Neural progenitor cell (in vitro differentiated cells): Measurements from ENCODE around the gene ARHGAP8. TPM values are rescaled to one million over a fixed set of nuclear protein-coding genes. Genes with fewer than 3 reads are reported as not detected.

Experiments
- DNase-seq: peaks from one replicate; pipeline ENCODE4 v3.0.0-alpha.2; 2016; ENCODE audit warnings: low spot score
- H2AFZ ChIP-seq: fragments of 200-600 bp; sonication (generic); replicated peaks from 2 replicates; pipeline ENCODE4 v1.6.1; 2016; ENCODE audit warnings: antibody characterized with exemption
- H3F3A ChIP-seq: fragments of 200-600 bp; sonication (generic); 2 replicates; pipeline ENCODE4 v1.6.1; 2016; ENCODE audit warnings: antibody characterized with exemption, low read depth
- H3K27ac ChIP-seq: fragments of 200-600 bp; sonication (generic); 2 replicates; pipeline ENCODE4 v1.5.1; 2016; ENCODE audit warnings: mild to moderate bottlenecking
- H3K27me3 ChIP-seq: fragments of 200-600 bp; sonication (generic); 2 replicates; pipeline ENCODE4 v1.6.1; 2016; ENCODE audit warnings: mild to moderate bottlenecking, moderate library complexity
- H3K36me3 ChIP-seq: fragments of 200-600 bp; sonication (generic); 2 replicates; pipeline ENCODE4 v1.5.1; 2016
- H3K4me1 ChIP-seq: fragments of 200-600 bp; sonication (generic); 2 replicates; pipeline ENCODE4 v1.6.1; 2016; ENCODE audit warnings: mixed run types
- H3K4me2 ChIP-seq: fragments of 200-600 bp; sonication (generic); 2 replicates; pipeline ENCODE4 v1.6.1; 2016
- H3K4me3 ChIP-seq: fragments of 200-600 bp; sonication (generic); 2 replicates; pipeline ENCODE4 v1.5.1; 2016
- H3K79me2 ChIP-seq: fragments of 200-600 bp; sonication (generic); 2 replicates; pipeline ENCODE4 v1.6.1; 2016; ENCODE audit warnings: low read depth
- H3K9ac ChIP-seq: fragments of 200-600 bp; sonication (generic); 2 replicates; pipeline ENCODE4 v1.6.1; 2016
- H3K9me3 ChIP-seq: fragments of 200-600 bp; sonication (generic); 2 replicates; pipeline ENCODE4 v1.5.1; 2016; ENCODE audit warnings: low read depth
- H4K20me1 ChIP-seq: fragments of 200-600 bp; sonication (generic); 2 replicates; pipeline ENCODE4 v1.6.1; 2016; ENCODE audit warnings: low read depth
- H3K27ac Mint-ChIP-seq: 3 replicates; pipeline ENCODE4 v1.8.0; 2021; ENCODE audit warnings: mixed read lengths
- H3K27me3 Mint-ChIP-seq: 2 replicates; pipeline ENCODE4 v1.8.0; 2022; ENCODE audit warnings: low read depth, mild to moderate bottlenecking, inconsistent platforms, moderate library complexity, mixed read lengths; ENCODE audit not compliant: insufficient read depth
- H3K36me3 Mint-ChIP-seq: 3 replicates; pipeline ENCODE4 v1.8.0; 2021; ENCODE audit warnings: mixed read lengths
- H3K4me1 Mint-ChIP-seq: 3 replicates; pipeline ENCODE4 v1.8.0; 2021; ENCODE audit warnings: mixed read lengths
- H3K4me3 Mint-ChIP-seq: 3 replicates; pipeline ENCODE4 v1.8.0; 2021; ENCODE audit warnings: mild to moderate bottlenecking, moderate library complexity, mixed read lengths
- H3K9me3 Mint-ChIP-seq: 3 replicates; pipeline ENCODE4 v1.8.0; 2020; ENCODE audit warnings: mixed read lengths
- CTCF ChIP-seq: fragments of 200-600 bp; sonication (generic); IDR thresholded peaks from 2 replicates; pipeline ENCODE4 v1.5.1; 2017; ENCODE audit warnings: antibody characterized with exemption, mild to moderate bottlenecking
- EZH2 ChIP-seq: fragments of 200-600 bp; sonication (generic); IDR thresholded peaks from 2 replicates; pipeline ENCODE4 v1.6.1; 2017; ENCODE audit warnings: antibody characterized with exemption, mild to moderate bottlenecking, moderate library complexity
- EZH2phosphoT487 ChIP-seq: fragments of 200-600 bp; sonication (generic); IDR thresholded peaks from 2 replicates; pipeline ENCODE4 v1.6.1; 2017; ENCODE audit warnings: antibody characterized with exemption
- total RNA-seq: library from RNA; depleted of rRNA; stranded (reverse); fragments of >200 nt; gene quantifications from 2 replicates; pipeline ENCODE4 v1.2.3, GENCODE V29; 2015; ENCODE audit warnings: low replicate concordance

Gene ARHGAP8
- total RNA-seq, 1 donor from 2014 or later: 3.0 TPM

GRCh38 chr22:44758344-44758973 lies 6.1 kb downstream of the ARHGAP8 start:
- Histone ChIP-seq H3K27me3 (peaks cover 6% of the 10 kb centered on the region), H3K4me1 (no peaks in the 10 kb centered on the region), H3K36me3 (no peaks in the 10 kb centered on the region), H3K9me3 (no peaks in the 10 kb centered on the region), H3K79me2 (no peaks in the 10 kb centered on the region), H3K4me2 (no peak overlapping the region), H3K4me3 (no peak overlapping the region), H3K27ac (no peak overlapping the region), H3F3A (no peaks in the 10 kb centered on the region), H2AFZ (no peak overlapping the region), H3K9ac (no peak overlapping the region), H4K20me1 (no peaks in the 10 kb centered on the region)
- peaks cover 6% of the 10 kb centered on the region for H3K9me3 Mint-ChIP-seq
- no peak overlapping the region for H3K27ac Mint-ChIP-seq
- no peak overlapping the region for H3K4me3 Mint-ChIP-seq
- peaks cover 16% of the 10 kb centered on the region for H3K27me3 Mint-ChIP-seq
- no peaks in the 10 kb centered on the region for H3K4me1 Mint-ChIP-seq
- DNase-seq: no peak
- TF ChIP-seq CTCF: no peak
- no peak for TF ChIP-seq EZH2phosphoT487
- TF ChIP-seq EZH2: no peak
- no peaks in the 10 kb centered on the region for H3K36me3 Mint-ChIP-seq

- H3K9me3 ChIP-seq: no peaks in the 10 kb centered on the region
- Mint-ChIP-seq H3K27ac (no peak overlapping the region), H3K4me3 (no peak overlapping the region), H3K9me3 (peaks cover 6% of the 10 kb centered on the region), H3K27me3 (peaks cover 11% of the 10 kb centered on the region), H3K36me3 (no peaks in the 10 kb centered on the region), H3K4me1 (no peaks in the 10 kb centered on the region)
- H3K79me2 ChIP-seq: no peaks in the 10 kb centered on the region
- DNase-seq: no peak
- no peaks in the 10 kb centered on the region for H3K36me3 ChIP-seq
- H2AFZ ChIP-seq: no peak overlapping the region
- H3K4me1 ChIP-seq: no peaks in the 10 kb centered on the region
- H3K4me2 ChIP-seq: no peak overlapping the region
- H3K27ac ChIP-seq: no peak overlapping the region
- TF ChIP-seq EZH2: no peak
- no peak overlapping the region for H3K4me3 ChIP-seq
- no peak overlapping the region for H3K9ac ChIP-seq
- H4K20me1 ChIP-seq: no peaks in the 10 kb centered on the region
- H3F3A ChIP-seq: no peaks in the 10 kb centered on the region
- H3K27me3 ChIP-seq: peaks cover under 1% of the 10 kb centered on the region
Observed at GRCh38 chr22:44759001-44759400, 6.6 kb downstream of the ARHGAP8 start.

GRCh38 chr22:44759430-44760310 lies 7.3 kb downstream of the ARHGAP8 start:
- Mint-ChIP-seq H3K27ac (peak overlapping the region; percentile 68), H3K4me3 (no peak overlapping the region), H3K36me3 (no peaks in the 10 kb centered on the region), H3K4me1 (peaks cover 3% of the 10 kb centered on the region), H3K27me3 (peaks cover 10% of the 10 kb centered on the region), H3K9me3 (peaks cover 4% of the 10 kb centered on the region)
- Histone ChIP-seq H3K4me2 (no peak overlapping the region), H3K4me3 (no peak overlapping the region), H3K27ac (no peak overlapping the region), H3K27me3 (no peaks in the 10 kb centered on the region), H3K9ac (no peak overlapping the region), H3K4me1 (peaks cover under 1% of the 10 kb centered on the region), H3K9me3 (no peaks in the 10 kb centered on the region), H2AFZ (no peak overlapping the region), H3K79me2 (no peaks in the 10 kb centered on the region), H3F3A (no peaks in the 10 kb centered on the region), H4K20me1 (no peaks in the 10 kb centered on the region), H3K36me3 (no peaks in the 10 kb centered on the region)
- no peak for DNase-seq
- TF ChIP-seq CTCF (no peak), EZH2phosphoT487 (no peak), EZH2 (no peak)

GRCh38 chr22:44760476-44760875 lies 8.1 kb downstream of the ARHGAP8 start:
- no peaks in the 10 kb centered on the region for H3K9me3 ChIP-seq
- no peaks in the 10 kb centered on the region for H4K20me1 ChIP-seq
- H3K27ac Mint-ChIP-seq: no peak overlapping the region
- H2AFZ ChIP-seq: no peak overlapping the region
- peaks cover 4% of the 10 kb centered on the region for H3K9me3 Mint-ChIP-seq
- H3K27me3 Mint-ChIP-seq: peaks cover 6% of the 10 kb centered on the region
- no peak overlapping the region for H3K4me2 ChIP-seq
- H3K27ac ChIP-seq: no peak overlapping the region
- no peak overlapping the region for H3K4me3 Mint-ChIP-seq
- no peaks in the 10 kb centered on the region for H3F3A ChIP-seq
- peaks cover 4% of the 10 kb centered on the region for H3K4me1 Mint-ChIP-seq
- DNase-seq: no peak
- no peak overlapping the region for H3K9ac ChIP-seq
- no peaks in the 10 kb centered on the region for H3K36me3 ChIP-seq
- H3K36me3 Mint-ChIP-seq: no peaks in the 10 kb centered on the region
- TF ChIP-seq CTCF: no peak
- no peak for TF ChIP-seq EZH2phosphoT487
- TF ChIP-seq EZH2: no peak
- H3K79me2 ChIP-seq: no peaks in the 10 kb centered on the region
- no peak overlapping the region for H3K4me3 ChIP-seq
- H3K27me3 ChIP-seq: no peaks in the 10 kb centered on the region
- peaks cover 5% of the 10 kb centered on the region for H3K4me1 ChIP-seq
